OCI-LY1 (cell line): ENCODE results near the gene GLS.

Experiments used
- EZH2 ChIP-seq: fragments of 200-600 bp; sonication (generic), shearing (Covaris generic); IDR thresholded peaks from 2 replicates; pipeline ENCODE4 v1.8.0; 2017; ENCODE audit warnings: borderline replicate concordance, mixed run types, mild to moderate bottlenecking, antibody characterized with exemption, low read length, moderate library complexity, mixed read lengths
- TF ChIP-seq, protein P1 (sequence below): fragments of 200-600 bp; sonication (generic), shearing (Covaris generic); IDR thresholded peaks from 2 replicates; pipeline ENCODE4 v1.5.1; 2017; ENCODE audit warnings: mild to moderate bottlenecking, antibody characterized with exemption, low read length, moderate library complexity, mixed read lengths

DNA sequence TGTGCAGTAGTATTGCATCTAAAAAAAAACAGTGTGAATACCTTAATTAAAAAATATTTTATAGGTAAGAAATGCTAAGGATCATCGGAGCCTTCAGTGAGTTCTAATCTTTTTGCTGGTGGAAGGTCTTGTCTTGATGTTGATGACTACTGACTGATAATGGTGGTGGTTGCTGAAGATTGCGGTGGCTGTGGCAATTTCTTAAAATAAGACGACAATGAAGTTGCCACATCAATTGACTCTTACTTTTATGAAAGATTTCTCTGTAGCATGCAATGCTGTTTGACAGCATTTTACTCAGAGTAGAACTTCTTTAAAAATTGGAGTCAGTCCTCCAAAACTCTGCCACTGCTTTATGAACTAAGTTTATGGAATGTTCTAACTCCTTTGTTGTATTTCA lies 36.2 kb downstream of the GLS start:
- TF ChIP-seq, protein P1, sequence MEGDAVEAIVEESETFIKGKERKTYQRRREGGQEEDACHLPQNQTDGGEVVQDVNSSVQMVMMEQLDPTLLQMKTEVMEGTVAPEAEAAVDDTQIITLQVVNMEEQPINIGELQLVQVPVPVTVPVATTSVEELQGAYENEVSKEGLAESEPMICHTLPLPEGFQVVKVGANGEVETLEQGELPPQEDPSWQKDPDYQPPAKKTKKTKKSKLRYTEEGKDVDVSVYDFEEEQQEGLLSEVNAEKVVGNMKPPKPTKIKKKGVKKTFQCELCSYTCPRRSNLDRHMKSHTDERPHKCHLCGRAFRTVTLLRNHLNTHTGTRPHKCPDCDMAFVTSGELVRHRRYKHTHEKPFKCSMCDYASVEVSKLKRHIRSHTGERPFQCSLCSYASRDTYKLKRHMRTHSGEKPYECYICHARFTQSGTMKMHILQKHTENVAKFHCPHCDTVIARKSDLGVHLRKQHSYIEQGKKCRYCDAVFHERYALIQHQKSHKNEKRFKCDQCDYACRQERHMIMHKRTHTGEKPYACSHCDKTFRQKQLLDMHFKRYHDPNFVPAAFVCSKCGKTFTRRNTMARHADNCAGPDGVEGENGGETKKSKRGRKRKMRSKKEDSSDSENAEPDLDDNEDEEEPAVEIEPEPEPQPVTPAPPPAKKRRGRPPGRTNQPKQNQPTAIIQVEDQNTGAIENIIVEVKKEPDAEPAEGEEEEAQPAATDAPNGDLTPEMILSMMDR: no peak
- TF ChIP-seq EZH2: no peak
